ENCODE measurements around the gene P2RY1. TPM values are rescaled to one million over a fixed set of nuclear protein-coding genes. Genes with fewer than 3 reads are reported as not detected.
A peak's percentile ranks its signal among the peaks of the same experiment; 100 is the strongest.

The P2RY1 gene
- total and polyA plus RNA-seq, 5 donors from 2014 or later: 0.08 to 0.57 (median 0.11) TPM; not detected in 1

- Histone ChIP-seq H3K9me3 (ENCODE audit: control insufficient read depth in 2 of 2, low read length in 2 of 2) (no peaks in the 10 kb centered on the region), H3K27ac (ENCODE audit: insufficient read depth, low read length, poor library complexity, severe bottlenecking) (no peak overlapping the region), H3K36me3 (ENCODE audit: control insufficient read depth, insufficient read depth, low read length) (no peaks in the 10 kb centered on the region), H3K4me1 (ENCODE audit: control insufficient read depth, insufficient read depth, low read length, poor library complexity, severe bottlenecking) (peaks cover 4% of the 10 kb centered on the region), H3K27me3 (ENCODE audit: control insufficient read depth, insufficient read depth, low read length) (peaks cover 3% of the 10 kb centered on the region), H3K4me3 (ENCODE audit: low read depth, low read length) (no peak overlapping the region)
- peaks cover 17% of the 10 kb centered on the region for H3K27me3 Mint-ChIP-seq
- no peak overlapping the region for H3K4me3 Mint-ChIP-seq
- DNase-seq: no peak
- no peaks in the 10 kb centered on the region for H3K36me3 Mint-ChIP-seq
- peaks cover 0 to 1% (median 0%) of the 10 kb centered on the region in 7 donors for H3K9me3 Mint-ChIP-seq
- no peak overlapping the region for H3K27ac Mint-ChIP-seq
- no peak for ATAC-seq (ENCODE audit: low read depth in 2 of 2)
- peaks cover 0 to 3% (median 0%) of the 10 kb centered on the region in 4 donors for H3K4me1 Mint-ChIP-seq
Measured at GRCh38 chr3:152830245-152830644, 4.7 kb upstream of the P2RY1 start.

GRCh38 chr3:152832046-152832445 is 2.9 kb upstream of the P2RY1 start:
- no peak overlapping the region for H3K4me3 ChIP-seq (ENCODE audit: low read depth, low read length)
- Mint-ChIP-seq H3K27me3 (peaks cover 32% of the 10 kb centered on the region), H3K36me3 (no peaks in the 10 kb centered on the region), H3K4me1 (peaks cover 0 to 17% (median 3%) of the 10 kb centered on the region in 4 donors), H3K9me3 (peaks cover 0 to 4% (median 0%) of the 10 kb centered on the region in 7 donors), H3K4me3 (no peak overlapping the region), H3K27ac (no peak overlapping the region)
- DNase-seq: no peak
- peaks cover 4% of the 10 kb centered on the region for H3K4me1 ChIP-seq (ENCODE audit: control insufficient read depth, insufficient read depth, low read length, poor library complexity, severe bottlenecking)
- no peaks in the 10 kb centered on the region for H3K36me3 ChIP-seq (ENCODE audit: control insufficient read depth, insufficient read depth, low read length)
- H3K27ac ChIP-seq (ENCODE audit: insufficient read depth, low read length, poor library complexity, severe bottlenecking): no peak overlapping the region
- no peaks in the 10 kb centered on the region for H3K9me3 ChIP-seq (ENCODE audit: control insufficient read depth in 2 of 2, low read length in 2 of 2)
- H3K27me3 ChIP-seq (ENCODE audit: control insufficient read depth, insufficient read depth, low read length): peaks cover 10% of the 10 kb centered on the region
- ATAC-seq (ENCODE audit: low read depth in 2 of 2): no peak

- Histone ChIP-seq H3K4me3 (ENCODE audit: low read depth, low read length) (no peak overlapping the region), H3K36me3 (ENCODE audit: control insufficient read depth, insufficient read depth, low read length) (no peaks in the 10 kb centered on the region), H3K27me3 (ENCODE audit: control insufficient read depth, insufficient read depth, low read length) (peaks cover 12% of the 10 kb centered on the region), H3K27ac (ENCODE audit: insufficient read depth, low read length, poor library complexity, severe bottlenecking) (no peak overlapping the region), H3K9me3 (ENCODE audit: control insufficient read depth in 2 of 2, low read length in 2 of 2) (no peaks in the 10 kb centered on the region), H3K4me1 (ENCODE audit: control insufficient read depth, insufficient read depth, low read length, poor library complexity, severe bottlenecking) (peaks cover 4% of the 10 kb centered on the region)
- DNase-seq: no peak
- Mint-ChIP-seq H3K36me3 (no peaks in the 10 kb centered on the region), H3K4me3 (no peak overlapping the region), H3K9me3 (peaks cover 0 to 4% (median 0%) of the 10 kb centered on the region in 7 donors), H3K27me3 (peaks cover 36% of the 10 kb centered on the region), H3K27ac (no peak overlapping the region), H3K4me1 (peaks cover 0 to 22% (median 3%) of the 10 kb centered on the region in 4 donors)
- ATAC-seq (ENCODE audit: low read depth in 2 of 2): no peak
Measured at GRCh38 chr3:152833089-152833488, 1.8 kb upstream of the P2RY1 start.

GRCh38 chr3:152834191-152834775 is 648 bp upstream of the P2RY1 start:
- ATAC-seq (ENCODE audit: low read depth in 2 of 2) (peak in 1 of 2 donors; percentile 33), DNase-seq (no peak)
- H3K27me3 ChIP-seq (ENCODE audit: control insufficient read depth, insufficient read depth, low read length): peaks cover 12% of the 10 kb centered on the region
- no peaks in the 10 kb centered on the region for H3K9me3 ChIP-seq (ENCODE audit: control insufficient read depth in 2 of 2, low read length in 2 of 2)
- H3K36me3 ChIP-seq (ENCODE audit: control insufficient read depth, insufficient read depth, low read length): no peaks in the 10 kb centered on the region
- H3K4me3 Mint-ChIP-seq: peak overlapping the region in 3 of 4 donors; percentile 62 to 81 (median 77)
- H3K4me1 Mint-ChIP-seq: peaks cover 0 to 22% (median 3%) of the 10 kb centered on the region in 4 donors
- peak overlapping the region in 1 of 3 donors; percentile 89 for H3K27ac Mint-ChIP-seq
- H3K9me3 Mint-ChIP-seq: peaks cover 0 to 4% (median 0%) of the 10 kb centered on the region in 7 donors
- peaks cover 36% of the 10 kb centered on the region for H3K27me3 Mint-ChIP-seq
- H3K36me3 Mint-ChIP-seq: no peaks in the 10 kb centered on the region
- H3K4me1 ChIP-seq (ENCODE audit: control insufficient read depth, insufficient read depth, low read length, poor library complexity, severe bottlenecking): peaks cover 4% of the 10 kb centered on the region
- no peak overlapping the region for H3K27ac ChIP-seq (ENCODE audit: insufficient read depth, low read length, poor library complexity, severe bottlenecking)
- H3K4me3 ChIP-seq (ENCODE audit: low read depth, low read length): no peak overlapping the region

- Mint-ChIP-seq H3K9me3 (peaks cover 0 to 4% (median 0%) of the 10 kb centered on the region in 7 donors), H3K4me3 (peak overlapping the region; percentile 38 to 87 (median 72)), H3K27ac (no peak overlapping the region), H3K36me3 (no peaks in the 10 kb centered on the region), H3K4me1 (peaks cover 0 to 22% (median 3%) of the 10 kb centered on the region in 4 donors), H3K27me3 (peaks cover 36% of the 10 kb centered on the region)
- DNase-seq: peak in 1 of 3 donors; percentile 1
- H3K27ac ChIP-seq (ENCODE audit: insufficient read depth, low read length, poor library complexity, severe bottlenecking): no peak overlapping the region
- peaks cover 4% of the 10 kb centered on the region for H3K4me1 ChIP-seq (ENCODE audit: control insufficient read depth, insufficient read depth, low read length, poor library complexity, severe bottlenecking)
- H3K9me3 ChIP-seq (ENCODE audit: control insufficient read depth in 2 of 2, low read length in 2 of 2): no peaks in the 10 kb centered on the region
- H3K4me3 ChIP-seq (ENCODE audit: low read depth, low read length): no peak overlapping the region
- H3K27me3 ChIP-seq (ENCODE audit: control insufficient read depth, insufficient read depth, low read length): peaks cover 12% of the 10 kb centered on the region
- no peaks in the 10 kb centered on the region for H3K36me3 ChIP-seq (ENCODE audit: control insufficient read depth, insufficient read depth, low read length)
- ATAC-seq (ENCODE audit: low read depth in 2 of 2): no peak
Measured at GRCh38 chr3:152835601-152836102, 721 bp downstream of the P2RY1 start.

GRCh38 chr3:152836269-152836668 is 1.3 kb downstream of the P2RY1 start:
- Mint-ChIP-seq H3K4me3 (peak overlapping the region; percentile 38 to 87 (median 72)), H3K27ac (no peak overlapping the region), H3K27me3 (peaks cover 36% of the 10 kb centered on the region), H3K4me1 (peaks cover 0 to 22% (median 3%) of the 10 kb centered on the region in 4 donors), H3K9me3 (peaks cover 0 to 4% (median 0%) of the 10 kb centered on the region in 7 donors), H3K36me3 (no peaks in the 10 kb centered on the region)
- Histone ChIP-seq H3K27ac (ENCODE audit: insufficient read depth, low read length, poor library complexity, severe bottlenecking) (no peak overlapping the region), H3K4me3 (ENCODE audit: low read depth, low read length) (no peak overlapping the region), H3K36me3 (ENCODE audit: control insufficient read depth, insufficient read depth, low read length) (no peaks in the 10 kb centered on the region), H3K27me3 (ENCODE audit: control insufficient read depth, insufficient read depth, low read length) (peaks cover 12% of the 10 kb centered on the region), H3K9me3 (ENCODE audit: control insufficient read depth in 2 of 2, low read length in 2 of 2) (no peaks in the 10 kb centered on the region), H3K4me1 (ENCODE audit: control insufficient read depth, insufficient read depth, low read length, poor library complexity, severe bottlenecking) (peaks cover 4% of the 10 kb centered on the region)
- DNase-seq (no peak), ATAC-seq (ENCODE audit: low read depth in 2 of 2) (no peak)

GRCh38 chr3:152839511-152839910 is 4.6 kb downstream of the P2RY1 start:
- H3K4me1 Mint-ChIP-seq: peaks cover 0 to 19% (median 3%) of the 10 kb centered on the region in 4 donors
- no peak overlapping the region for H3K27ac Mint-ChIP-seq

GRCh38 chr3:152841131-152841530 is 6.2 kb downstream of the P2RY1 start:
- peaks cover 0 to 3% (median 0%) of the 10 kb centered on the region in 7 donors for H3K9me3 Mint-ChIP-seq
- no peaks in the 10 kb centered on the region for H3K36me3 Mint-ChIP-seq
- DNase-seq: no peak
- H3K27ac Mint-ChIP-seq: no peak overlapping the region
- Histone ChIP-seq H3K4me1 (ENCODE audit: control insufficient read depth, insufficient read depth, low read length, poor library complexity, severe bottlenecking) (no peaks in the 10 kb centered on the region), H3K27ac (ENCODE audit: insufficient read depth, low read length, poor library complexity, severe bottlenecking) (no peak overlapping the region), H3K27me3 (ENCODE audit: control insufficient read depth, insufficient read depth, low read length) (peaks cover 6% of the 10 kb centered on the region), H3K36me3 (ENCODE audit: control insufficient read depth, insufficient read depth, low read length) (no peaks in the 10 kb centered on the region), H3K4me3 (ENCODE audit: low read depth, low read length) (no peak overlapping the region), H3K9me3 (ENCODE audit: control insufficient read depth in 2 of 2, low read length in 2 of 2) (no peaks in the 10 kb centered on the region)
- no peak overlapping the region for H3K4me3 Mint-ChIP-seq
- H3K27me3 Mint-ChIP-seq: peaks cover 23% of the 10 kb centered on the region
- peaks cover 0 to 13% (median 1%) of the 10 kb centered on the region in 4 donors for H3K4me1 Mint-ChIP-seq
- ATAC-seq (ENCODE audit: low read depth in 2 of 2): no peak

More at GRCh38 chr3:152839511-152839910, 4.6 kb downstream of the P2RY1 start:
- Mint-ChIP-seq H3K4me3 (no peak overlapping the region), H3K27me3 (peaks cover 31% of the 10 kb centered on the region), H3K9me3 (peaks cover 0 to 4% (median 0%) of the 10 kb centered on the region in 7 donors), H3K36me3 (no peaks in the 10 kb centered on the region)
- Histone ChIP-seq H3K4me3 (ENCODE audit: low read depth, low read length) (no peak overlapping the region), H3K9me3 (ENCODE audit: control insufficient read depth in 2 of 2, low read length in 2 of 2) (no peaks in the 10 kb centered on the region), H3K27me3 (ENCODE audit: control insufficient read depth, insufficient read depth, low read length) (peaks cover 9% of the 10 kb centered on the region), H3K4me1 (ENCODE audit: control insufficient read depth, insufficient read depth, low read length, poor library complexity, severe bottlenecking) (peaks cover 4% of the 10 kb centered on the region), H3K36me3 (ENCODE audit: control insufficient read depth, insufficient read depth, low read length) (no peaks in the 10 kb centered on the region), H3K27ac (ENCODE audit: insufficient read depth, low read length, poor library complexity, severe bottlenecking) (no peak overlapping the region)
- DNase-seq (no peak), ATAC-seq (ENCODE audit: low read depth in 2 of 2) (no peak)
